Measurements from ENCODE around the gene CCDC192. TPM values are rescaled to one million over a fixed set of nuclear protein-coding genes. Genes with fewer than 3 reads are reported as not detected.

CCDC192 gene
- total RNA-seq, 2 experiments from 2014 or later, result not detected

DNA sequence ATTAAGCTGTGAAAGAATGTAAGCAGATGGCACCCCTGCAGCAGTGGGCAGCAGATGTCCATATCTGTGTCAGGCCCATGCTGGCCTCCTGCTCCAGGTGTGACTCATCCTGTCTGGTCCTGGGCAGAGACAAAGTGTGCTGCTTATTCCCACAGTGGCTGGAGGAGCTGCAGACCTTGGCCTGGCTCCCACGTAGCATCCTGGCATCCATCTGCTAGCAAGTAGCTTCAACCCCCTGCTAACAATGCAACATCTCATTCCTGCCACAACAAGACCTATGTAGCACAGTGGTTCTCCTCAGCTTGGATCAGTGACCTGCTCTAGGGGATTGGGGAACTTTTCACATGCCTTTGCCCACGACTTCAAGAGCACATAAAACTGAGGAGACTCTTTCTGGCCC is 254.0 kb downstream of the CCDC192 start:
- ChIA-PET POLR2A (no interaction called here), CTCF (no interaction called here)
- H3K9me3 Mint-ChIP-seq (ENCODE audit: low read depth), result no peaks in the 10 kb centered on the region
- DNase-seq (no peak), ATAC-seq (no peak)
- H3K36me3 Mint-ChIP-seq (ENCODE audit: low read depth), result peaks cover 17% of the 10 kb centered on the region
- H3K27ac Mint-ChIP-seq, result no peak overlapping the region
- H3K27me3 Mint-ChIP-seq, result no peaks in the 10 kb centered on the region
- peaks cover 23% of the 10 kb centered on the region for H3K4me1 Mint-ChIP-seq
- no peak overlapping the region for H3K4me3 Mint-ChIP-seq
- intact Hi-C loops (cut with DNase I, micrococcal nuclease), result no loop called here

DNA sequence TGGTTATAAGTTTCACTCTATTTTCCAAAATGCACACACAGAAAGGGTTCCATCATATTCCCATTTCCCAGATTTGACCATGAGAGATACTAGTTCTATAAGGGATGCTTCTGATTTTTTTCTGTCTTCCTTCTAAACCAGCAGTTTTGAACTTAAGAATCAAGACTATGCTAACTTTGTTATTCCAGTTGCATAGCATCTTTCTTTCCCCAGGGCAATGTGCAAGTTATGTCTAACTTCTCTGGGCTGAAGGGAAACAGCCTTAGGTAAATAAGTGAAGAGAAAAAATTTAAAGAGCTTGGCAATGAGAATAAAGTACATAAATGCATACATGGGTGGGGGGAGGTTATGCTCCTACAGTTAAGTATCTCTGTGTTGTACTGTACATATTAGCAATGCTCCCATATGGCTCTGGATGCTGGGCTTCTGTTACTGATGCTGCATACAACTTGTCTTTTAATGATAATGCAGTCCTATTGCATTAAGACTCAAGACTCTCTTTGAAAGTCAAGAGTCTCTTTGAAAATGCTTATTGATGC is 254.6 kb downstream of the CCDC192 start:
- ChIA-PET POLR2A (no interaction called here), CTCF (no interaction called here)
- H3K4me3 Mint-ChIP-seq, result no peak overlapping the region
- H3K27ac Mint-ChIP-seq, result no peak overlapping the region
- no peaks in the 10 kb centered on the region for H3K9me3 Mint-ChIP-seq (ENCODE audit: low read depth)
- intact Hi-C loops (cut with DNase I, micrococcal nuclease), result no loop called here
- ATAC-seq, result no peak
- no peaks in the 10 kb centered on the region for H3K27me3 Mint-ChIP-seq
- DNase-seq, result no peak
- H3K4me1 Mint-ChIP-seq, result peaks cover 23% of the 10 kb centered on the region
- H3K36me3 Mint-ChIP-seq (ENCODE audit: low read depth), result peaks cover 17% of the 10 kb centered on the region

DNA sequence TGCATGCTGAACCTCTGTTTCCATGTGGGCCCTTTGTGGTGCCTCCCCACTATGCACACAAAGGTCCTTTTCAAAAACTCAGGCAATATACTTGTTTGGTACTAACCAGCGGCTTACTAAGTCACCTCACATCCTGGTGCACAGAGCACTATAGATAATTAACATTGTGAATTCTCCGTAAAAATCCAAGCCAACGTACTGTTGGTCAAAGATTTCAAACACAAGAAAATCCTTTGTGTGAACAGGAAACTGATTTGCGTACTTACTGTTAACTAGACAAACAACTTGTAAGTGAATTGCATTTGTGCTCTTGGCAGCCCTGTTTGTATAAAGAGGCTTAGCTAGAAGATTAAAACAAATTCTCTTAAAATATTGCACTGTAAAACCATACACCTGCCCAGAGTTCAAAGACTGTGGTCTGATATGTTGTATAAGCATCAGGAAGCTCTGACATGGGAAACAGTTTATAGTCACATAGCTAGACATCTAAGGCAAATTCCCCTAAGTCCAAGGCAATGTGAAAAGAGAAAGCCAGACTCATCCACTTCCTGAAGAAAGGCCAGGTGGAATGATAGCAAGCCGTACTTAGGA is 255.3 kb downstream of the CCDC192 start:
- ATAC-seq, result no peak
- H3K4me1 Mint-ChIP-seq, result peaks cover 23% of the 10 kb centered on the region
- DNase-seq, result no peak
- intact Hi-C loops (cut with DNase I, micrococcal nuclease), result no loop called here
- no peak overlapping the region for H3K27ac Mint-ChIP-seq
- H3K4me3 Mint-ChIP-seq, result no peak overlapping the region
- H3K27me3 Mint-ChIP-seq, result no peaks in the 10 kb centered on the region
- no peaks in the 10 kb centered on the region for H3K9me3 Mint-ChIP-seq (ENCODE audit: low read depth)
- ChIA-PET CTCF (no interaction called here), POLR2A (no interaction called here)
- peaks cover 17% of the 10 kb centered on the region for H3K36me3 Mint-ChIP-seq (ENCODE audit: low read depth)

DNA sequence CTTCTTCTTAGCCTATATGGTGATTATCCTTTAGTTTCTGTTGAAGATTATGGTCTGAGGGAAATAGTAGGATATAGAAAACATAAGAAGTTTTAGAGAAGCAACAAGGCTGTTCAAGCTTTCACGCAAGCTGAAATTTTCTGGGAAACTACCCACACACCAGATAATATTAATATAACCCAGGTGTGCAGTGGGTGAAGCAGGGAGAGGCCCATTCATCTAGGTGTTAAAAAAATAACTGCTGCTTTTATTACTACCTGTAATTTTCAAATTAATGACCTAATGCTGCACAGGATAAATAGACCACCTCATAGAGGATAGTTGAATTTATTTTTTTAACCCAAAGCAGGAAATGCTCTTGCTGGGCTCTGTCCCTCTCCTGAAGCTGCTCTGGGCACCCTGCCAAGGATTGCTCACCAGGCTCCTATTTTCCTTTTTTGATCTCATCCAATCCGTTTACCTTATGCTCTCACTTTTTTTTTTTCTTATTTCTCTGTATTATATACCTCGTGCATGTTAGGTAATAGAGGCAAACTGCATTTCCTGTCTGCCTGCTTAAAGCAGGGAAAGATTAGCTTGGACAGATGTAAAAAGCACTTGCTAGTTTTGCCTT is 256.1 kb downstream of the CCDC192 start:
- intact Hi-C loops (cut with DNase I, micrococcal nuclease), result no loop called here
- POLR2A ChIA-PET, result no interaction called here
- peaks cover 23% of the 10 kb centered on the region for H3K4me1 Mint-ChIP-seq
- H3K4me3 Mint-ChIP-seq, result no peak overlapping the region
- no peaks in the 10 kb centered on the region for H3K9me3 Mint-ChIP-seq (ENCODE audit: low read depth)
- DNase-seq (peak; percentile 46), ATAC-seq (no peak)
- CTCF ChIA-PET, result no interaction called here
- H3K36me3 Mint-ChIP-seq (ENCODE audit: low read depth), result peaks cover 19% of the 10 kb centered on the region
- no peak overlapping the region for H3K27ac Mint-ChIP-seq
- H3K27me3 Mint-ChIP-seq, result no peaks in the 10 kb centered on the region

DNA sequence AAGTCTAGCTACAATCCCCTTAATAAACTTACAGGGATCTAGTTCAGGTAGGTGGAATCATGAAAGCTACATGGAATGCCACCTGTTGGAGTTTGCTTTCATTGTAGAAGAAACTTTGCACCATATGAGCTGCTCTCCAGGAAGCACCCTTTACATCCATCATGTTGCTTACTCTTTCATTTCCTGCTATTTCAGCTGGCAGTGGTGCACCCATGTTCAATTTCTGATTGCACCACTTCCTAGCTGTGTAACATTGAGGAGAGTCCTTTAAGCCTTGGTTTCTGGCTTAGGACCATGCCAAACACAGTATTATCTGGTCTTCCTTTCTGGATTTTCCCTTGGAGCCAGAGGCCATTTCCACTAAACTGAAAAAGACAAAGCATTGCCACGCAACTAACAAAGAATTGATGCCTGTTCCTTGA is 257.1 kb downstream of the CCDC192 start:
- Mint-ChIP-seq H3K36me3 (ENCODE audit: low read depth) (peaks cover 14% of the 10 kb centered on the region), H3K27ac (no peak overlapping the region), H3K4me3 (no peak overlapping the region), H3K27me3 (no peaks in the 10 kb centered on the region), H3K9me3 (ENCODE audit: low read depth) (peaks cover 2% of the 10 kb centered on the region), H3K4me1 (peaks cover 23% of the 10 kb centered on the region)
- no peak for DNase-seq
- CTCF ChIA-PET, result interaction anchor here (0.6 to 1.2 kb wide), 2 partner anchors 20 to 22 kb away, joined by 3 to 4 read pairs; no protein-coding TSS in a partner anchor
- POLR2A ChIA-PET, result no interaction called here
- ATAC-seq, result no peak
- intact Hi-C loops (cut with DNase I, micrococcal nuclease), result no loop called here

DNA sequence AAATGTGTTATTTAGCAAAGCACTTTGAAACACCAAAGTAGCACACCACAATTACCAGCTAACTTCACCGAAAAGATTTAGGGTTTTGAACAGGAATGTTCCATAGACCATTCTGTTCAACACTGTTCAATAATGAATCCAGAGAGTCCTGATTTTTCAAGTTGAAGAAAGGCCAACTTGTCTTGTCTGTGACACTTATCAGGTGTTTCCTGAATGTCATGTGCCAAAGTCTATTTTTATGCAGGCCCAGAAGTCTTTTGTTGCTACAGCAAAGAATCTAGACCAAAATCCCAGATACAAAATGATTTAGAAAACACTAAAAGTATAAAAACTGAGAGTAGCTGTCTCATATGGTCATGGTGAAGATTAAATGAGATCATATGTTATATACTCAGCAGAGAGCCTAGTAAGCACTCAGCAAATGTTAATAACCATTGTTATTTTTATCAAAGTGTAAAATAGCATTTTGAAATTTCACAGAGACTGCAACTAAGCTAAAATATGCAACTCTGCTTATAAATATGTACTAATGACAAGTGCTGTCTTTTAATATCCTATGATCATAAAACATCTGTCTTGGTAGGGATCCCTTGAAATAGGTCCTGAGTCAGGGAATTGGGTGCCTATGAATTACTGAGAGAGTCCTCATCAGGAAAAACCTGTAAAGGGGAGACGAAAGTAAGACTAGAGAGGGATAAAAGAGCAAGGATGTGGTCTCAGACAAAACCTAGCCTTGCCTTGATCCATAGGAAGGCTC is 258.0 kb downstream of the CCDC192 start:
- Mint-ChIP-seq H3K9me3 (ENCODE audit: low read depth) (peaks cover 5% of the 10 kb centered on the region), H3K27ac (no peak overlapping the region), H3K27me3 (no peaks in the 10 kb centered on the region), H3K4me1 (peaks cover 23% of the 10 kb centered on the region), H3K36me3 (ENCODE audit: low read depth) (peaks cover 13% of the 10 kb centered on the region), H3K4me3 (no peak overlapping the region)
- ATAC-seq, result no peak
- no peak for DNase-seq
- POLR2A ChIA-PET, result no interaction called here
- CTCF ChIA-PET, result interaction anchor here (1.2 kb wide), 1 partner anchor 21 kb away, joined by 3 read pairs; no protein-coding TSS in a partner anchor
- intact Hi-C loops (cut with DNase I, micrococcal nuclease), result no loop called here

DNA sequence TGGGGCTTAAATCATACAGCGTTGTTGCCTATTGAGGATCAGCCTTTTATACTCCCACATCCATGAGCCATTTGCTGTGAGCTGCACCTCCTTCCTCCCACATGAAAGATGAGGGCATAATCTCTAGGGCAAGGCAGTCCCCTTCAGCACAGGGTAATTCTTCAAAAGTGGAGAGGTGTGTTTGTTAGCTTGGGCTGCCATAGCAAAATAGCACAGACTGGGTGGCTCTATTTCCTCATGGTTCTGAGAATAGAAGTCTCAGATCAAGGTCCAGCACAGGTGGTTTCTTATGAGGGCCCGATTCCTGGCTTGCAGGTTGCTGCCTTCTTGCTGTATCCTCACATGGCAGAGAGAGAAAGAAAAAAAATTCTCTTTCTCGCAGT is 258.6 kb downstream of the CCDC192 start:
- DNase-seq (no peak), ATAC-seq (no peak)
- Mint-ChIP-seq H3K9me3 (ENCODE audit: low read depth) (peaks cover 5% of the 10 kb centered on the region), H3K4me3 (no peak overlapping the region), H3K4me1 (peaks cover 23% of the 10 kb centered on the region), H3K27ac (no peak overlapping the region), H3K36me3 (ENCODE audit: low read depth) (peaks cover 15% of the 10 kb centered on the region), H3K27me3 (no peaks in the 10 kb centered on the region)
- ChIA-PET POLR2A (no interaction called here), CTCF (no interaction called here)
- intact Hi-C loops (cut with DNase I, micrococcal nuclease), result no loop called here

DNA sequence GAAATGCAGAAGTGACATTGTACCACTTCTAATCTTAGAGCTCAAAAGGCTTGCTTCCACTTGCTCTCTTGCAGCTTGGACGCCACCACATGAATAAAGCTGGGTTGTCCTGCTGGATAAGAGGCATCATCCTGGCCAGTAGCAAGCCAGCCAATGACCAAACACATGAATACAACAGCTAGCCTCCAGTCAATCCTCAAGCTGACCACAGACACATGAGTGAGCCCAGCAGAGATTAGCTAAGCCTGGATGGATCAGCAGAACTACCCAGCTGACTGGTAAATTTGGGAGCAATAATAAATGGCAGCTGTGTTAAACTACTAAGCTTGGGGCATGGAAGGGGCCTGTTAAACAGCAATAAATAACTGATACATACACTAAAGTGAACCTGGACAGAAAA is 259.3 kb downstream of the CCDC192 start:
- H3K4me3 Mint-ChIP-seq, result no peak overlapping the region
- peaks cover 5% of the 10 kb centered on the region for H3K9me3 Mint-ChIP-seq (ENCODE audit: low read depth)
- no peak for DNase-seq
- CTCF ChIA-PET, result no interaction called here
- H3K4me1 Mint-ChIP-seq, result peaks cover 23% of the 10 kb centered on the region
- H3K27ac Mint-ChIP-seq, result no peak overlapping the region
- no peak for ATAC-seq
- no peaks in the 10 kb centered on the region for H3K27me3 Mint-ChIP-seq
- POLR2A ChIA-PET, result no interaction called here
- intact Hi-C loops (cut with DNase I, micrococcal nuclease), result no loop called here
- H3K36me3 Mint-ChIP-seq (ENCODE audit: low read depth), result peaks cover 15% of the 10 kb centered on the region

DNA sequence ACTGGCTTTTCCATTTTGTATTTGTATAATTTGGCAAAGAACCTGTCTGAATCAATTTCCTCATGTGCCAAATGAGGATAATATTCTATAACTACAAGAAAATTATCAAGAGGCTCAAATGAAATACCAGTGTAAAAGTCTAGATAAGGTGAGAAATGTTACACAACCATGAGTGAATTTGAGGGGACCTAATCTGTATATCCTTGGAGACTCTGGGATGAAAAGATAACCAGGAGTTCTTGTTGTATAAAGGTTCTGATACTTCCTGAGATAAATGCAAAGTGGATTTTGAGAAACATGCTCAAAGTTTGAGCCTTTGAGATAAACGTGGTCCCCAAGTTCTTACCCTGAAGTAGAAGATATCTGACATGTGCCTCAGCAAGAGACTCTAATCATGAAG is 260.0 kb downstream of the CCDC192 start:
- H3K4me3 Mint-ChIP-seq, result no peak overlapping the region
- ATAC-seq (no peak), DNase-seq (no peak)
- no peaks in the 10 kb centered on the region for H3K27me3 Mint-ChIP-seq
- CTCF ChIA-PET, result no interaction called here
- POLR2A ChIA-PET, result no interaction called here
- H3K36me3 Mint-ChIP-seq (ENCODE audit: low read depth), result peaks cover 15% of the 10 kb centered on the region
- intact Hi-C loops (cut with DNase I, micrococcal nuclease), result no loop called here
- H3K9me3 Mint-ChIP-seq (ENCODE audit: low read depth), result peaks cover 5% of the 10 kb centered on the region
- H3K4me1 Mint-ChIP-seq, result peaks cover 23% of the 10 kb centered on the region
- no peak overlapping the region for H3K27ac Mint-ChIP-seq

DNA sequence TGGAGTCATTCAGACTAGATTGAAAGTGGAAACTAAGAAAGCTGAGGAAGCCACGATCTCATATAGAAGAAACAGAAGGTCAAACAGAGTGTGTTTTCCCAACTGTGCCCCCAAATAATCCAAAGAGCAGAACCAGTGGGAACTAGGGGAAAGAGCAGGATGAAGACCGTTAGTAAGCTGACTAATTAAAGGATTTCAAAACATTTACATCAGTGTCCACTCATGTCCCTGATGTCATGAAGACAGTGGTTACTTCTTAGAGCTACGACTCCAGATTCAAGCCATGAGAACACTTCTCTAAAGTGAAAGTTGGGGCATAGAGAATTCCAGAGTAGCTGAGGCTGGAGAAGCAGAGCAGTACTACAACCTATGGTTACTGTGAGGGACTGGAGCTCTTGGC is 260.7 kb downstream of the CCDC192 start:
- H3K36me3 Mint-ChIP-seq (ENCODE audit: low read depth), result peaks cover 15% of the 10 kb centered on the region
- peaks cover 23% of the 10 kb centered on the region for H3K4me1 Mint-ChIP-seq
- H3K4me3 Mint-ChIP-seq, result no peak overlapping the region
- intact Hi-C loops (cut with DNase I, micrococcal nuclease), result no loop called here
- H3K27me3 Mint-ChIP-seq, result no peaks in the 10 kb centered on the region
- DNase-seq, result no peak
- ChIA-PET POLR2A (no interaction called here), CTCF (no interaction called here)
- H3K9me3 Mint-ChIP-seq (ENCODE audit: low read depth), result peaks cover 5% of the 10 kb centered on the region
- H3K27ac Mint-ChIP-seq, result no peak overlapping the region
- ATAC-seq, result no peak

DNA sequence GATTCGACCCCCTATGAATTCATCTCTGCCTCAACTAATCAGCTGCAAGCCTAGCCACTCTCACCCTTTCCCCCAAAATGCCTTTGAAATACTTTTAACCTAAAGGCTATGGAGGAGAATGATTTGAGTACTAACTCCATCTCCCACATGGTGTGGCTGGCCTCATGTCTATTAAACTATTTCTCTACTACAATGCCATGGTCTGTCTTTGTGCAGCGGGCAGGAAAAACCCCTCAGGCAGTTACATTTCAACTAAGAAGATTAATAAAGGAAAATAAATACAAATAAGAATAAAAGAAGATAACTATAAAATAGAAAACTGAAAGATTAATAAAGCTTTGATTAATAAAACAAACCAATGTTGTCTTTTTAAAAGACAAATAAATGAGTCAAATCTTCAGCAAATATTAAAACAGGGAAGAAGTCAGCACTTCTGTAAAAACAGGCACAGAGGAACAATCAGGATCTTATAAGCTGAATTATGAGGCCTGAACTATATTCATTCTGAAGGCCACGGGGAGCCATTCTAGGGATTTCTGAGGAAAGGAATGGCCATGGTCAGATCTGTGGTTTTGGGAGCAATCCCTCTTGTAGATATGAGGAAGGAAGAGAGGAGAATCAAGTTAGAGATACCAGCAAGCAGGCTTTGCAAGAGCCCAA is 264.3 kb downstream of the CCDC192 start:
- ATAC-seq (no peak), DNase-seq (no peak)
- CTCF ChIA-PET, result no interaction called here
- no peak overlapping the region for H3K27ac Mint-ChIP-seq
- H3K27me3 Mint-ChIP-seq, result no peaks in the 10 kb centered on the region
- H3K4me3 Mint-ChIP-seq, result no peak overlapping the region
- no peaks in the 10 kb centered on the region for H3K4me1 Mint-ChIP-seq
- peaks cover 5% of the 10 kb centered on the region for H3K9me3 Mint-ChIP-seq (ENCODE audit: low read depth)
- POLR2A ChIA-PET, result no interaction called here
- intact Hi-C loops (cut with DNase I, micrococcal nuclease), result no loop called here
- H3K36me3 Mint-ChIP-seq (ENCODE audit: low read depth), result peaks cover 15% of the 10 kb centered on the region

All from activated CD4-positive, alpha-beta T cell treated with anti-CD3 and anti-CD28 coated beads for 36 hours (primary cell).